Skeletal muscle satellite cell (primary cell): ENCODE data around the gene ANKS1A.

Source experiments
- H3K27me3 ChIP-seq: 2 replicates; pipeline ENCODE4 v1.7.0; 2013; ENCODE audit warnings: low read length; ENCODE audit not compliant: control insufficient read depth, insufficient read depth
- H3K36me3 ChIP-seq: 2 replicates; pipeline ENCODE4 v1.7.0; 2013; ENCODE audit warnings: mild to moderate bottlenecking, control low read depth, low read length; ENCODE audit not compliant: insufficient read depth
- H3K4me1 ChIP-seq: 2 replicates; pipeline ENCODE4 v1.7.0; 2013; ENCODE audit warnings: low read length; ENCODE audit not compliant: control insufficient read depth, insufficient read depth
- H3K4me2 ChIP-seq: 2 replicates; pipeline ENCODE4 v1.7.0; 2013; ENCODE audit warnings: mild to moderate bottlenecking, low read length
- H3K4me3 ChIP-seq: 2 replicates; pipeline ENCODE4 v1.7.0; 2013; ENCODE audit warnings: low read length
- H3K9ac ChIP-seq: 2 replicates; pipeline ENCODE4 v1.7.0; 2013; ENCODE audit warnings: mild to moderate bottlenecking, low read depth, low read length, moderate library complexity
- H3K9me3 ChIP-seq: replicated peaks from 2 replicates; pipeline ENCODE4 v1.7.0; 2013; ENCODE audit warnings: mild to moderate bottlenecking, control low read depth, low read length

The ANKS1A gene

GRCh38 chr6:35082046-35082732 lies 193.1 kb downstream of the ANKS1A start:
- Histone ChIP-seq H3K4me2 (no peak overlapping the region), H3K4me3 (no peak overlapping the region), H3K9me3 (no peaks in the 10 kb centered on the region), H3K9ac (no peak overlapping the region), H3K36me3 (peaks cover 15% of the 10 kb centered on the region), H3K27me3 (no peaks in the 10 kb centered on the region), H3K4me1 (no peaks in the 10 kb centered on the region)

- H3K36me3 ChIP-seq = peaks cover 21% of the 10 kb centered on the region
- H3K9me3 ChIP-seq = no peaks in the 10 kb centered on the region
- no peak overlapping the region for H3K4me3 ChIP-seq
- no peaks in the 10 kb centered on the region for H3K4me1 ChIP-seq
- H3K9ac ChIP-seq = no peak overlapping the region
- no peaks in the 10 kb centered on the region for H3K27me3 ChIP-seq
- no peak overlapping the region for H3K4me2 ChIP-seq
These were observed 193.8 kb downstream of the ANKS1A start for GRCh38 chr6:35082733-35083403.

- no peaks in the 10 kb centered on the region for H3K27me3 ChIP-seq
- peaks cover 25% of the 10 kb centered on the region for H3K36me3 ChIP-seq
- no peak overlapping the region for H3K4me3 ChIP-seq
- H3K4me2 ChIP-seq = no peak overlapping the region
- H3K4me1 ChIP-seq = no peaks in the 10 kb centered on the region
- no peak overlapping the region for H3K9ac ChIP-seq
- H3K9me3 ChIP-seq = no peaks in the 10 kb centered on the region
These were observed 194.5 kb downstream of the ANKS1A start for GRCh38 chr6:35083507-35083906.

- Histone ChIP-seq H3K27me3 (no peaks in the 10 kb centered on the region), H3K36me3 (peaks cover 27% of the 10 kb centered on the region), H3K4me2 (no peak overlapping the region), H3K9ac (no peak overlapping the region), H3K4me1 (no peaks in the 10 kb centered on the region), H3K9me3 (no peaks in the 10 kb centered on the region), H3K4me3 (no peak overlapping the region)
These were observed 195.0 kb downstream of the ANKS1A start for GRCh38 chr6:35084041-35084491.

GRCh38 chr6:35084511-35085203 lies 195.6 kb downstream of the ANKS1A start:
- H3K9me3 ChIP-seq = no peaks in the 10 kb centered on the region
- peaks cover 27% of the 10 kb centered on the region for H3K36me3 ChIP-seq
- H3K9ac ChIP-seq = no peak overlapping the region
- no peaks in the 10 kb centered on the region for H3K27me3 ChIP-seq
- H3K4me2 ChIP-seq = no peak overlapping the region
- H3K4me1 ChIP-seq = no peaks in the 10 kb centered on the region
- H3K4me3 ChIP-seq = no peak overlapping the region

GRCh38 chr6:35085359-35086281 lies 196.6 kb downstream of the ANKS1A start:
- Histone ChIP-seq H3K4me1 (no peaks in the 10 kb centered on the region), H3K27me3 (no peaks in the 10 kb centered on the region), H3K4me3 (no peak overlapping the region), H3K9ac (no peak overlapping the region), H3K4me2 (no peak overlapping the region), H3K9me3 (no peaks in the 10 kb centered on the region), H3K36me3 (peaks cover 27% of the 10 kb centered on the region)

- Histone ChIP-seq H3K9ac (no peak overlapping the region), H3K27me3 (no peaks in the 10 kb centered on the region), H3K4me1 (no peaks in the 10 kb centered on the region), H3K9me3 (no peaks in the 10 kb centered on the region), H3K4me3 (no peak overlapping the region), H3K36me3 (peaks cover 27% of the 10 kb centered on the region), H3K4me2 (no peak overlapping the region)
These were observed 197.2 kb downstream of the ANKS1A start for GRCh38 chr6:35086282-35086632.

GRCh38 chr6:35086636-35087360 lies 197.7 kb downstream of the ANKS1A start:
- Histone ChIP-seq H3K4me2 (no peak overlapping the region), H3K36me3 (peaks cover 27% of the 10 kb centered on the region), H3K4me1 (no peaks in the 10 kb centered on the region), H3K4me3 (no peak overlapping the region), H3K9me3 (no peaks in the 10 kb centered on the region), H3K27me3 (no peaks in the 10 kb centered on the region), H3K9ac (no peak overlapping the region)

- Histone ChIP-seq H3K4me2 (no peak overlapping the region), H3K4me1 (peaks cover 7% of the 10 kb centered on the region), H3K4me3 (no peak overlapping the region), H3K9ac (no peak overlapping the region), H3K27me3 (no peaks in the 10 kb centered on the region), H3K36me3 (peaks cover 27% of the 10 kb centered on the region), H3K9me3 (no peaks in the 10 kb centered on the region)
These were observed 198.6 kb downstream of the ANKS1A start for GRCh38 chr6:35087361-35088280.
